NCI-H2196 (cell line): ENCODE data around the gene GPC1.

Experiments
- DNase-seq: peaks from one replicate; lab custom pipeline; 2025; ENCODE audit not compliant: unreplicated experiment; lab: John Stamatoyannopoulos, UW

GPC1 gene

DNA sequence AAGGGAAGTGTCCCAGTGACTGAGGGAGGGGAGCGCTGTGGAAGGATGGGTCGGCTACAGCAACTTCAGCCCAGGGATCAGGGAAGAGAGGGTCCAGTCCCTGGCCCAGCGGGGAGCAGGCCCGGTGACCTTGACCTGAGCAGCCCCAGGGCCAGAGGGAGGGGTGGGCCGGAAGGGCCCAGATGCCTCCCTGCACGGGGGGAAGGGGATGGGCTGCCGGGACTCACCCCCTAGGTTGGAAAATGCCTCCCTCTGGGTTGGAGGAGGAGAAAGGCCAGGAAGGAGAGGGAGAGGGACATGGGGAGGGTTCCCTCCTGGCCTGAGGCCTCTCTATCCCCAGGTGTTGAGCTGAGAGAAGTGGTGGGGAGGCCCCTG, 19.8 kb downstream of the GPC1 start:
- no peak for DNase-seq

DNA sequence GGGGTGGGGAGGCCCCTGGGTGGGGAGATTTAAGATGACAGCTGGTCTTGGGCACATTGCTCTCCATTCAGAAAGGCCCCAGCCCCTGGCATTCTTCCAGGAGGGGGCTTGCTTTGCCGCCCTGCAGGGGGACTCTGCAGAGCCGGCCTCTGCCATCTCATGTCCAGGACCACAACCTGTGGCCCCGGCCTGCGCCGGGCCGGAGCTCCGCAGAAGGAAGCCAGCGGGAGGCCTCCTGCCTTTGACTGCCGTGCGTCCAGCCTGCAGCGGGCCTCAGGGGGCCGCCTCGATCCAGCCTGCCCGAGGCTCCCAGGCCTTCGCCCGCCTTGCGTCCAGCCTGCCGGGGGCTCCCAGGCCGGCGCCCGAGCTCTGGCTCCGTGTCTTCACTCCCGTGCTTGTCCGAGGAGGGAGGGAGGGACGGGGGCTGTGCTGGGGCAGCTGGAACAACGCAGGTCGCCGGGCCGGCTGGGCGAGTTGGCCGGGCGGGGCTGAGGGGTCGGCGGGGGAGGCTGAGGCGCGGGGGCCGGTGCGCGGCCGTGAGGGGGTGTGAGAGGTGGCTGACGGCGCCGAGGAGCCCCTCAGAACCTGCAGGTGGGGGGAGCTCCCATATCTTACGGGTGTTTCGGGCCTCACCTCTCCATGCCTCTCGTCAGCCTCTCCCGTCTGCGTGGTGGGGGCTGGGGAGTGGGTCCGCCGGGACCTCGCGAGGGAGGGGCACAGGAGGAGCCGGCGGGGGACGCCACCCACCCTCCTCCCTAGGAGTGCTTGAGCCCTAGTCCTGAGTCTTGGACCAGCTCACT, 20.4 kb downstream of the GPC1 start:
- DNase-seq, result no peak

DNA sequence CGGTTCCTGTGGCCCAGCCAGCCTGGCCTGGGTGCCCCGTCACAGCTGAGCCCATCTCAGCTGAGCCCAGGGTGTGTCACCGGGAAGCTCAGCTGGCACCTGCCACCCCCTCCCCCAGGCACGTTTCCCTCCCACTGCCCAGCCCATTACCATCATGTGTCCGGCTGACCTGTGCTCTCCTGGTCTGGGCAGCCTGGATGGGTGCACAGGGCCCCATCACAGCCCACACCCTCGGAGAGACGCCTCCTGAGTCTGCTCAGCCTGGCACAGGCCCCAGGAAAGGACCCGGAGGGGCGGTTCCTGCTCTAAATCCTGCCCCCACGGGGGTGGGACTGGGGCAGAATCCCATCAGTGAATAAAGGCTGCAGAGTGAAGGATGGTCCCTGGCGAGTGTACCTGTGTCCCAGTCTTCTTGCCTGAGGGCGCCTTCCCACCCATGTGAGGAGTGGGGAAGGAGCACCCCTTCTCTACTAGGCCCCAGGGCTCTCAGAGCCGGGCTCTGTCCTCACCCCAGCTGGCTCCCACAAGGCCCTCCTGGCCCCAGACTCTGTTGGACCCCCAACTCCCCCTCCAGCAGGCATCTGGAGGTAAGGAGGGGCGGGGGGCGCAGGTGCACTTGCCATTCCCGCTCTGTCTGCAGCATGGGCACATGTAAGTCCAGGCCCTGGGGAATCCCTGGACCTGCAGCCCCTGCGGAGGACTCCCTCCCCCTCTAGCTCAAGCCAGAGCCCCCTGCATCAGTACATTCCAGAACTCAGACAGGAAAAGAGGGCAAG, 21.2 kb downstream of the GPC1 start:
- no peak for DNase-seq

DNA sequence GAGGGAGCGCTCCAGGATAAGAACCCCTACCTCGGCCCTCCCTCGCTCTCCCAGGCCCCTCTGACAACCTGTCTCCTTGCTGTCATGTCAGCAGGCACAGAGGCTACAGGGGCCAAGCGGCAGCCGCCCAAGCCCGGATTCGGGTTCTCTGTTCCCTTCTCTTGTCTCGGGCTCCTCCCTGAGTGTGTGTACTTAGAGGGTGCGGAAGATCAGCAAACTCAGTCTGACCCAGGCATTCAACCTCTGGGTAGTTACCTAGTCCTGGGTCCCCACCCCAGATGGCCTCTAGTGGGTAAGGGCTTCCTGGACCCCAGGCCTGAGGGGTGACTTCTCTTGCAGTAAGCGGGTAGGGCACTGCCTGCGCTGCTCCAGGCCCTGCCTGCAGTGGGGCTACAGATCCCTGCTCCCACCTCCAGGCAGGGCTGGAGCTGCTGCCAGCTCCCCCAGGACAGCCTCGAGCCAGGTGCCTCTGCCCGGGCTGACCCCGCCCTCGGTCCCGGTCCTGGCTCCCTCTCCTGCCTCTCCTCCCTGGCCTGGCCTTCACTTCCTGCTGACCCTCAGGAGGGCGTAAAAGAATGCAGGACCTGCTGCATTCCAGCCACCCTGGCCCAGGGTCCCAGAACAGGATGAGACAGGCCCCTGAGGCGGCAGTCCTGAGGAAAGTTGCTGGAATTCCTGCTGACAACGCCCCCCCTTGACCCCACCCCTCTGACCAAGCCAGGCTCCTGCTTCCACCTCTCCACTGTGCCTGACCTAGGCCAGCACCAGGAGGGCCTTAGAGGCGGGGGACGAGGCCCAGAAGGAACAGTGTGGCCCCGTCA, 22.0 kb downstream of the GPC1 start:
- DNase-seq, result no peak

DNA sequence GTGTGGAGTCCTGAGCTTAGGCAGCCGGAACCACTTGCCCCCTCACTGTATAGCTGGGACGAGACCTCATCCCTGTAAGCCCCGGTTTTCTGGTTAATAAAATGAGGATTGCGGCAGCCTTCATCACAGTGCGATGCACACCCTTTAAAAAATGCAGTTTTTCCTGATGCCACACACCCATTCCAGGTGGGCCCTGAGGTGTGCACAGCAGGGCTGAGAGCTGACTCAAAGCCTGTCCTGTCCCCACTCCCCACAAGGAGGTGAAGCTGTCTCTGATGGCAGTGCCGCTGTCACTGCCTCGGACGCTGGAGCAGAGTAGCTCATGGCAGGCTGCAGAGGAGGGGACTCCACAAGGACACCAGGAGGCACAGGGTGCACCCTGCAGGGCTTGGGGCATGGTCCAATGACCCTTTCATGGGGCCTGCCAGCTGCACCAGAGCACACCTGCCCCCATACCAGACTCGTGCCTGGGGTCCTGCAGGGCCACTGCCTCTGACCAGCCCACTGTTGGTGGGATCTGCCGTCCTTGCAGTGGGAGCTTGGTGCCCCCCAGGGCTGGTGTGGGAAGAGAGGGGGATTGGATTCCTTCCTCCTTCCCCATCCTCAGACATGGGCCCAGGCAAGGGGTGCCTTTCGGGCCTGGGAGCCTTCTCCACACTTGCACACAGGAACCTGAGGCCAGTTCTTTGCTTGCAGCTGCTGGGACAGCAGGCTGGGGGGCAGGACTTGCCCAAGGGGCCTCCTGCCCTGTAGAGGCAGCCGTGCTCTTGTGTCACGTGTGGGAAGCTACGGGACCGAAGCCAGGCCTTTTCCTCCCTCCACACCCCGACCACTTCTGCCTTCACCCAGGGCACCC, 22.8 kb downstream of the GPC1 start:
- DNase-seq, result no peak

DNA sequence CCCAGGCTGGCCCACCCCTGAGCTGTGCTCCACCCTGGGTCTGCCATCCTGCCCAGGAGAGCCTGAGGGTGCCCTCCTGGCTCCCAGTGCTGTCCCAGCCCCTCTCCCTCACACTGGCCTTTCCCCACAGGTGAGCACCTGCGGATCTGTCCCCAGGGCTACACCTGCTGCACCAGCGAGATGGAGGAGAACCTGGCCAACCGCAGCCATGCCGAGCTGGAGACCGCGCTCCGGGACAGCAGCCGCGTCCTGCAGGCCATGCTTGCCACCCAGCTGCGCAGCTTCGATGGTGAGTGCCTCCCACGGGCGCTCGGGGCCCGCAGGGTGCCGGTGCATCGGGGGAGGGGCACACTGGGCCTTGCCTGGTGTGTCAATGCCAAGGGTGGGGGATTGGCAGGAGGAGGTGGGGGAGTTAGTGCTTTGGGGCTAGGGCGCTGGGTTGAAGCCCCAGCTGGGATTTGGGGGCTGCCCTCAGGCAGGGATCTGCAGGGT, 23.5 kb downstream of the GPC1 start:
- DNase-seq, result no peak

DNA sequence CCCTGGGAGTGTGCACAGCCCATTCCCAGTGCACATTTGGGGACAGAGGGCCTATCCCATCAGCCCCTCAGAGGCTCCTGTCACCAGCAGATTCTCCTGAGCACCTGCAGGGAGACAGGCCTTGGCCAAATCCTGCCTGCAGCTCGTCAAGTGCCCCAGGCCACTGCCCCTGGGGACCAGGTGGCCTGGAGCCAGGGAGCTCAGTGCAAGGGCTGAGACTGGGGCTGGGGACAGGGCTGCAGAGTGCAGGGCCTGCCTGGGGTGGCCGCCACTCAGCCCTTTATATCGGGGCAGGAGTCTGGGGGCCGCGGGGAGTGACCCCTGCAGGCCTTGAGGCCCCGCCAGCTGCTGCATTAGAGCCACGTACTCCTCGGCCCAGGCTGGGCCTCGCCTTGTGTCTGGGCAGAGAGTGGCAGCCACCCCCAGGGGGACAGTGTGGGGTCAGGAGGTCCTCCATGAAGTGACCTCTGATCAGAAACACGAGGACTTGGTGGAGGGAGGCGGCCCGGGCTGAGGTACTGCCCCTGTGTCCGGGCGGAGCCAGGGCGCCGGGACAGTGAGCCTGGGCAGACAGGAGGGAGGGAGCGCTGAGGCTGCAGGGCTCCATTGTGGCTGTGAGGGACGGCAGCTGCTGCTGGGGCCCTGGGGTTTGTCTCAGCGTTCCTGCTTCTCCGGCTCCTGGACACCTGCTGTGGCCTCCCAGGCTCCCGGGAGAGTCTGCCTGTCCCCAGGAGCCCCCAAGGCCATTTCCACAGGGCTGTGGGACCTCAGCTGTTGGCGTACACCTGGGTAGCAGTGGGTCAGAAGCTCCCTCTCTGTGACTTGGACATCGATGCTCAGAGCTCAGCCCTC, 24.2 kb downstream of the GPC1 start:
- DNase-seq, result no peak

DNA sequence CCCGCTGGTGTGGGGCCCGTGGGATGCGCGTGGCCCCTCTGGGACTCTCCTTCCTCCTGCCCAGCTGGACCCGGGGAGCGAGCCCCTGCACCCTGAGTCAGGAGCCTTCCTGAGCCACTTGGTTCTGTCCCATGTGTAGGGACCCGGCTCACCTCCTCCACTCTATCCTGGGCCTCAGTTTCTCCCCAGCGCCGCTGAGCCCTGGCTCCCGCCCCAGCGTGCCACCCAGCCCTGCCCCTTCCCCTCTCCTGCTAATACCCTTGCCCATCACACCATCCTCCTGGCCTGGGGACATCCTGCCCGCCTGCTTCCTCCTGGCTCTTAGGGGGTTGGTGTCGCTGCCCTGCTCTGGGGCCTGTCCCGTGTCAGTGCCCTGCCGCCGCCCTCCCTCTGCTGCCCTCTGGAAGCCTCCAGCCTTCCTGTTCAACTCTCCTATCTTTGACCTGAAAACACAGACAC, 24.8 kb downstream of the GPC1 start:
- no peak for DNase-seq

DNA sequence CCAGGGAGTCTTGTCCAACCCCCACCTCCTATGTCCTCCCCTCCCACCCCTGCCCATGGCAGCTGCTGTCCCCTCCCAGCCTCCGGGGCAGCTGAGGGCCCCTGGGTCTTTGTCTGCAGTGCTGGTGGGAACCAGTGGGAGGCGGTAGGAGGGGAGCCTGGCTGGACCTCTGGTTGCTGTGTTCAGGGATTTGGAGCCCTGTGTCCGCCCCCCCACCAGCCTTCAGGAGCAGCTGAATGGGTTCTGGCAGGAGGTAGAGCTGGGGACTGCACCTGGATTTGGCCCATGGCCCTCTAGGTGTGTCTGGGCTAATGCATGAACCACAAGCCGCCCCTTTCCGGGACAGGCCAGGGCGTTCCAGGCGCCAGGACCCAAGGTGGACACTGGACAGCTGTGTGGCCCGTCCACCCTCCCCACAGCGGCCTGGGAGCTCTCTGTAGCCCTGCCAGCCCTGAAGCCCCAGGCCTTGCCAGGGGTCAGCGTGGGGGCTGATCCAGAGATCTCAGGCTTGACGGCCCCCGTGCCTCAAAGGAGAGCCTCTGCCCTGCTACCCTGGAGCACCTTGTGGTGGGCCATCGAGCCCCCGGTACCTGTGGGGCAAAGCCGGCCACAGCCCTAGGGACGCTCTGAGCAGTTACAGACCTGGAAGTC, 25.4 kb downstream of the GPC1 start:
- DNase-seq, result no peak

DNA sequence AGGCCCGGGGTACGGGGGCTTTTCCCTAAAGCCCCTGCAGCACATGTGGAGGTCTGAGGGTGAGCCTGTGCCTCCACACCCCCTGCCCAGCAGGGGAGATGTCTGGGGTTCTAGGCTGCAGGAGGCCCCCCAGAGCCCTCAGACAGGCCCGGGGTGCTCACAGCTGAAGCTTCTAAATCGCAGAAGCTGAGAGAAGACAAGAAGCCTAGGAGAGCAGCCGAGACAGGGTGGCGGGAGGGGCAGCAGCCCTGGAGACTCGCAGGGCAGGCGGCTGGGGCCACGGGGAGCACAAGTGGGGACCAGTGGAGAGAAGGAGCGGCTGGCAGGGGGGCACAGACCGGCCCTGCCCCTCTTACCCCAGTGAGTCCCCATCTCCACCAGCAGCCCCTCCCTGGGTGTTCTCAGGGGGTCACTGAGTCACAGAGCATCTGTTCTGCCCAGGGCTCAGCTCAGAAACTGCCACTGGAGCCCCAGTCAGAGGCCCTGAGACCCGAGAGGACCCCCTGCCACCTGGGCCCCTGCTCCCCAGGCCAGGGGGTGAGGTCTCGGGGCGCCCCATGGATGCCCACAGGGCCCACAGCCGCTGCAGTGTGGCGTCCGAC, 26.1 kb downstream of the GPC1 start:
- DNase-seq, result no peak

DNA sequence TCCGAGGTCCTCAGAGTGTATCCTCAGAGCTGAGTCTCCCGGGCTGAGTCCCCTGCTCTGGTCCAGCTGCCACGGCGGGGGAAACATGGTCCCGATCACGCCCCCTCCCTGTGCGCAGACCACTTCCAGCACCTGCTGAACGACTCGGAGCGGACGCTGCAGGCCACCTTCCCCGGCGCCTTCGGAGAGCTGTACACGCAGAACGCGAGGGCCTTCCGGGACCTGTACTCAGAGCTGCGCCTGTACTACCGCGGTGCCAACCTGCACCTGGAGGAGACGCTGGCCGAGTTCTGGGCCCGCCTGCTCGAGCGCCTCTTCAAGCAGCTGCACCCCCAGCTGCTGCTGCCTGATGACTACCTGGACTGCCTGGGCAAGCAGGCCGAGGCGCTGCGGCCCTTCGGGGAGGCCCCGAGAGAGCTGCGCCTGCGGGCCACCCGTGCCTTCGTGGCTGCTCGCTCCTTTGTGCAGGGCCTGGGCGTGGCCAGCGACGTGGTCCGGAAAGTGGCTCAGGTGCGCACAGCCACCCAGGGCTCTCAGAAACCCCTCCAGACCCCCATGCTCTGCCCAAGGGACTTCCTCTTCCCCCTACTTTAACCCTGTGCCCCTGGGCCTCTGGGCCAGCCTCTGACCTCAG, 26.7 kb downstream of the GPC1 start:
- DNase-seq, result no peak

DNA sequence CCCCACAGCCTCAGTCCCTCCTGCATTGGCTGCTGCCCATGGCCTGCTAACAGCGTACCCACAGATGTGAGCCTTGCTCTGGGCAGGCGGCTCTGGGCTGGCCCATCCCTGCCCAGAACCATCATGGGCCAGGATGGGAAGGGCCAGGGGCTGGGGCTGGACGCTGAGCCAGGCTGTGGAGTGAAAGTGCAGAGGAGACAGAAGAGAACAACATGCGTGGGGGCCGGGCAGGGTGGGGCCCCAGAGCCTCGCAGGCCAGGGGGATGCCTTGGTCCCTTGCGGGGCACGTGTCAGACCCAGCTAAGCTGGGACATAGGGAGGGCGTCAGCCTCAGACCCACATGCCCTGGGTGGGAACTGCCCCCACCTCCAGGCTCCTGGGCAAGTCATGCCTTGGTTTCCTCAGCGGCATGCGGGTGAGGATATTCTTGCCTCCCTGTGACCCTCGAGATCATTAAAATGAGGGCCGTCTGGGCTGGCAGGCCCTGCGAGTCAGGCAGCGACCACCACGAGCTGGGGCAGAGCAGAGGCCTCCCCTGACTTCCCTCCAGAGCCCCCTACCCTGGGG, 27.3 kb downstream of the GPC1 start:
- DNase-seq, result no peak

DNA sequence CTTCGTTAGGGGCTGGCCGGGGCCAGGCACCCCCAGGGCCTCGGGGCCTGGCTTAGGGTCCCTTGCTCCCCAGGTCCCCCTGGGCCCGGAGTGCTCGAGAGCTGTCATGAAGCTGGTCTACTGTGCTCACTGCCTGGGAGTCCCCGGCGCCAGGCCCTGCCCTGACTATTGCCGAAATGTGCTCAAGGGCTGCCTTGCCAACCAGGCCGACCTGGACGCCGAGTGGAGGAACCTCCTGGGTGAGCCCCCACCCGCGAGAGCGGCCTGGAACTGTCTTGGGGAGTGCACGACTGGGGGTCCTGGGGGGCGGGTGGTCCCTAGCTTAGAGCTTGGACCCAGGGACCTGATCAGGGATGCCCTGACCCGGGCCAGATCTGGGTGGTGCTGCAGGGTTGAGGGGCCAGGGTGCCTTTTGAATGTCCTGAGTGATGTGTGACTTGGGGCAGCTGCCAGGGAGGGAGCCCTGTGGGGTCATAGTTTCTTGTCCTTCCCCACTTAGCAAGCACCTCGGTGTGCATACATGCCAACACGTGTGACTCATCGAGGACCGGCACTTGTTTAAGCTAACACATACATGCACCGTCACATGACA, 27.9 kb downstream of the GPC1 start:
- DNase-seq, result no peak

DNA sequence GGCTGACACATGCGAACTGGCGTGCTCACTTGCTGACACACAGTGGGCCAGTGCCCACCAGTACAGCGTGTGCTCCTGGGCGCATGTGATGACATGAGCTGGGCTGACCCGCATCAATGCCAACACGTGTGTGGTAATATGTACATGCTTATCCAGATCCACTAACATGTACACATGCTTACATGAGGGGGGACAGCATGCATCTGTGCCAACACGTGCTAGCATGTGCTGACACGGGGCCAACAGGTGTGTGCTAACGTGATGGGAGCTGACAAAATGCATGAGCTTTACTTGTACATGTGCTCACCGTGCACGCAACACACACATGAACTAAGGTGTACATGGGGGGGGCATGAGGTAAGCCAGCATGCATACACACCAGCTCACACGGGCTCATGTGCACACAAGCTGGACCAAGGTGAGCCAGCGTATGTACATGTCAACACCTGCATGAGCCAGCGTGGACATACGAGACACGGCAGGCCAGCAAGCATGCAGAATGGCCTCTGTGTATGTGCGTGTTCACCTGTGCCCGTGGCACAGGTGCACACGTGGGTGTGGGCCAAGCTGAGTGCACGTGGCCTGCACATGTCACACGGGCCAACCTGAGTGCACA, 28.5 kb downstream of the GPC1 start:
- DNase-seq, result no peak

DNA sequence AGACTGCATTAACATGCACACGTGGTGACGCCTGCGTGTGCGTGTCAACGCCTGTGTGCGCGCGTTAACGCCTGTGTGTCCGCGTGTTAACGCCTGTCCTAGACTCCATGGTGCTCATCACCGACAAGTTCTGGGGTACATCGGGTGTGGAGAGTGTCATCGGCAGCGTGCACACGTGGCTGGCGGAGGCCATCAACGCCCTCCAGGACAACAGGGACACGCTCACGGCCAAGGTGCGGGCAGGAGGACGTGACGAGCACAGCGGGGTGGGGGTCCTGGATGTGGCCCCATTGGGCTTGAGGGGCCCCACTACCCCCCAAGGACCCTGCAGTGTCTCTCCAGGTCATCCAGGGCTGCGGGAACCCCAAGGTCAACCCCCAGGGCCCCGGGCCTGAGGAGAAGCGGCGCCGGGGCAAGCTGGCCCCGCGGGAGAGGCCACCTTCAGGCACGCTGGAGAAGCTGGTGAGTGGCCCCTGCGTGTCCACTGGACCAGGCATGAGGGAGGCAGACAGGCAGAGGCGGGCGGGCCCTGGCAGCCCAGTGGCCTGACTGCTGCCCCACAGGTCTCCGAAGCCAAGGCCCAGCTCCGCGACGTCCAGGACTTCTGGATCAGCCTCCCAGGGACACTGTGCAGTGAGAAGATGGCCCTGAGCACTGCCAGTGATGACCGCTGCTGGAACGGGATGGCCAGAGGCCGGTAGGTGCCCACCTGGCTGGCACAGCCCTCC, 29.2 kb downstream of the GPC1 start:
- DNase-seq, result no peak

DNA sequence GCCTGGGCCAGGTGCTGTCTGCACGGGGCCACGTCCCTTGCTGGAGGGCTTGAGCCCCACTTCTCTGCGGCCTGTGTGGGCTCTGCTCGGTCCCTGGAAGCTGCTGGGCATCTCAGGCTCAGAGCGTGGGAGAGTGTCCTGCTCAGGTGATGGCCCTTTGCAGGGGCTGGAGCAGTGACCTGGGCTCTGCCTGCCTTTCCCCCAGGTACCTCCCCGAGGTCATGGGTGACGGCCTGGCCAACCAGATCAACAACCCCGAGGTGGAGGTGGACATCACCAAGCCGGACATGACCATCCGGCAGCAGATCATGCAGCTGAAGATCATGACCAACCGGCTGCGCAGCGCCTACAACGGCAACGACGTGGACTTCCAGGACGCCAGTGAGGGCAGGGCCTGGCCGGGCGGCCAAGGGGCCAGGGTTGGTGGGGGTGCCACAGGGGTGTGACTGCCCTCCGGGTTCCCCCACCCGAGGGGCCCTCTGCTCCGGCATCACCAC, 29.9 kb downstream of the GPC1 start:
- no peak for DNase-seq
